Activated CD4-positive, alpha-beta T cell treated with anti-CD3 and anti-CD28 coated beads, Interleukin-2, amount 50 U/mL, for 1 hour (primary cell): Measurements from ENCODE around the gene CD22.

ENCODE experiments used
- DNase-seq: peaks from one replicate; pipeline ENCODE4 v3.0.0-alpha.2; 2020

Gene CD22

GRCh38 chr19:35296644-35297514, 32.1 kb upstream of the CD22 start:
- no peak for DNase-seq

- DNase-seq = no peak
Measured at GRCh38 chr19:35297515-35297848, 31.5 kb upstream of the CD22 start.

DNA sequence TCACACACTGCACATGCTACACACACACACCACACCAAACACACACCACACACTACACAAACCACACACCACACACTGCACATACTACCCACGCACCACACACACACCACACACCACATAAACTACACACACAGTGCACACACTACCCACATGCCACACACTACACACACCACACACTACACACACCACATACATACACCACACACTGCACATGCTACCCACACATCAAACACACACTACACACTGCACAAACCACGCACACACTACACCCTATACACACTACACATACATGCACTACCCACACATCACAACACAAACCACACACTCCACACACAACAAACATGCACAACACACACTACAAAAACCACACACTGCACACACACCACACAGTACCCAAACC, 31.1 kb upstream of the CD22 start:
- no peak for DNase-seq

DNA sequence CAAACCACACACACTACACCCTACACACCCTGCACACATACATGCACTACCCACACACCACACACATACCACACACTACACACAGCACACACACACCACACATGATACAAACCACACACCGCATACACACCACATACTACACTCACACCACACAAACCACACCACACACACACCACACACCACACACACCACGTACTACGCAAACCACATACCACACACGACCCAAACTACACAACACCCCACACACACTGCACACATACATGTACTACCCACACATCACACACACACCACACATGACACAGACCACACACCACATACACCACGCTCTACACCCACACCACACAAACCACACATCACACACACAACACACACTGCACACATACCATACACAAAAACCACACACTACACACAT, 30.4 kb upstream of the CD22 start:
- DNase-seq = no peak

GRCh38 chr19:35299523-35300338, 29.3 kb upstream of the CD22 start:
- no peak for DNase-seq

GRCh38 chr19:35300339-35300649, 28.7 kb upstream of the CD22 start:
- DNase-seq = no peak

GRCh38 chr19:35301961-35302360, 27.0 kb upstream of the CD22 start:
- DNase-seq = no peak

- no peak for DNase-seq
Measured at GRCh38 chr19:35302446-35302845, 26.5 kb upstream of the CD22 start.

- no peak for DNase-seq
Measured at GRCh38 chr19:35303357-35303915, 25.6 kb upstream of the CD22 start.

- DNase-seq = no peak
Measured at GRCh38 chr19:35304036-35304435, 25.0 kb upstream of the CD22 start.

DNA sequence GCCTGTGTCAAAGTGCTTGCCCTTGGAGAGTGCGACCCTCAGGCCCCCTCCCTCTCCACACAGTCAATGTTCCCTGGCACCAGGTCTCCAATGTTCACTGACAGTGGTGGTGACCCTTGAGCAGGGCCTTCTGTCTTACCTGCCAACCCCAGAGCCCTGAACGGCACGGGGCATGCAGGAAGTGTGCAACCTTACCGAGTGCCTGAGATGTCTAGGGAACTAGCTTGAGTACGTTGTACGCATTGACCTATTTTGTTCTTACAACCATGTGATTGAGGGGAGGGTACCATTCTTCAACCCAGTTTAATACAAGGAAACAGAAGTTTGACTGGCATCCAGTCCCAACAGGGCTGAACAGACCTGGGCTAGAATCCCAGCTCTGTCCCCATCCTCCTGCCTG, 23.8 kb upstream of the CD22 start:
- no peak for DNase-seq

DNA sequence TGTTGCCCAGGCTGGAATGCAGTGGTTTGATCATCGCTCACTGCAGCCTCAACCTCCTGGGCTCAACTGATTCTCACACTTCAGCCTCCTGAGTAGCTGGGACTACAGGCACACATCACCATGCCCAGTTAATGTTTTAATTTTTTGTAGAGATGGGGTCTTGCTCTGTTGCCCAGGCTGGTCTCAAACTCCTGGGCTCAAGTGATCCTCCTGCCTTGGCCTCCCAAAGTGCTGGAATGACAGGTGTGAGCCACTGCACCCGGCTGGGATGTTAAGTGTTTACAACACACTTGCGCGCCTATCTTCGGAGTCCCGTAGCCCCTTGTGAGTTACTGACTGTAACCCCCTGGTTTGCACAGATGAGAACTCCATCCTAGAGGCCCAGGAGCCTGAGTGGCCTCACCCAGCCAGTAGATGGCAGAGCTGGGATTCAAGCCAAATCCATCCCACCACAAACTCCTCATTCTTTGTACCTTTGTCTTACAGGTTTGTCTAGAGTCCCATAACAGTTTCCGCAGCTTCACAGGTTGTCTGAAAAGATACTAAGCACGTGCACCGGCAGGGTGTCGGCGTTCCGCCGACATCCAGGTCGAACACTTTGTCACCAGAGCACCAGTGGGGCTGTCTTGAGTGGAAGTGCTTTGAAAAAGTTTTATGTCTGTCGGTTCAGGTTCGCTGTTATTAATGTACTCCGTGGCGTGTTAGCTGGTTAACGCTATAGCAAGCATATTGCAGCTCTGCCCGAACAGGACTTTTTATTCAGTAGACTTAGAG, 22.3 kb upstream of the CD22 start:
- DNase-seq = no peak

DNA sequence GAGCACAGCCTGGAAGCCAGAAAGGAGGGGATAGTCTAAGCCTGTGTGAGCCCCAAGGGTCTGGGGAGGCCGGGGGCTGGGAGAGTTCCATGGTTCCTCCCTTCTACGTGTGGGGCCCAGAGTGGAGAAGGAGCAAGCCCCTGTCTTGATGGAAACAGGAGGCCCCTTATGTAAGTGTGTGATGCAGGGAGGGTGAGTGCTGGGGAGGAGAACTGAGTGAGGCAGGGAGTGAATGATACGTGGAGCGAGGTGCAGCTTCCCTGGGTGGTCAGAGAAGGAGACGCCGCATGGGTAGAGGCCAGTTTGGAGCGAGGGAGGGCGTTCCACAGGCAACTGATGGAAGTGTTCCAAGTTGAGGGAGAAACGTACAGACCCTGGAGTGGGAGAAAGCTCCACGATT, 21.1 kb upstream of the CD22 start:
- DNase-seq = no peak

DNA sequence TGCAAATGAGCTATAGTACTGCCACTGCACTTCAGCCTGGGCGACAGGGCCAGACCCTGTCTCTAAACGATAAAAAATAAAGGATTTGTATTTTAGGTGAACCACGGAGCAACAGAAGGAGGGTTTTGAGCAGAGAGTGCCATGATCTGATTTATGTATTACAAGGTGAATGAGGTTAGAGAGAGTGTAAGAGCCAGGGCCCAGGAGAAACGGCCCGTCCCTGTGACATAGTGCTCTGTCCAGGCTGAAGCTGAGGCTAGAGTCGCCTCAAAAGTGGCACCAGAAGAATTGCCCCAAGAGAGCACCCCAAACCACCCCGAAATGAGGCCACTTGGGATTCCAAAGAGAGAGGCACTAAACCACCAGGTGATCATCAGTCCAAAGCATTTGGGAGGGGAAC, 20.1 kb upstream of the CD22 start:
- no peak for DNase-seq

DNA sequence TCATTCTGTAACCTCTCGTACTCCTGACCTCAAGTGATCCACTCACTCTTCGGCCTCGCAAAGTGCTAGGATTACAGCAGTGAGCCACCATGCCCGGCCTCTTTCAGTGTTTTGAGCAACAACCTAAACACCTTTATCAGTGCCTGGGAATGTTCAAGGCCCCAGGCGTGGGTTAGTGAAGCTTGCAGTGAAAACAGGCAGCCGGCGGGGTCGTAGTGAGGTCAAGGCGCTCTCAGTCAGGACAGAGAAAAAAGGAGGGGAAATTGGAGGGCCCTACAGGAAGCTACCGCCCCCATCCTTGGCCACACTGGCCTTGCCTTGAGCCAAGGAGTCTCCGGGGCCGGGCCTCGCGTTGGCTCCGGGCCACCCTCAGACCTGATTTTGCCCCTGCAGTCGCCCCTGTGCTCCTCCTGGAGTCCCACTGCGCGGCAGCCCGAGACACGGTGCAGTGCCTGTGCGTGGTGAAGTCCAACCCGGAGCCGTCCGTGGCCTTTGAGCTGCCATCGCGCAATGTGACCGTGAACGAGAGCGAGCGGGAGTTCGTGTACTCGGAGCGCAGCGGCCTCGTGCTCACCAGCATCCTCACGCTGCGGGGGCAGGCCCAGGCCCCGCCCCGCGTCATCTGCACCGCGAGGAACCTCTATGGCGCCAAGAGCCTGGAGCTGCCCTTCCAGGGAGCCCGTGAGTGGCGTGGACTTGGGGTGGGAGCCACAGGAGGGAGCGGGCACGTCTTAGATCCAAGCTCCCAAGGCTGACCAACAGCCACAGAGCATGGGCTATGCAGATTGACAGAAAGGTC, 19.3 kb upstream of the CD22 start:
- DNase-seq = no peak

- no peak for DNase-seq
Measured at GRCh38 chr19:35310331-35310730, 18.7 kb upstream of the CD22 start.

DNA sequence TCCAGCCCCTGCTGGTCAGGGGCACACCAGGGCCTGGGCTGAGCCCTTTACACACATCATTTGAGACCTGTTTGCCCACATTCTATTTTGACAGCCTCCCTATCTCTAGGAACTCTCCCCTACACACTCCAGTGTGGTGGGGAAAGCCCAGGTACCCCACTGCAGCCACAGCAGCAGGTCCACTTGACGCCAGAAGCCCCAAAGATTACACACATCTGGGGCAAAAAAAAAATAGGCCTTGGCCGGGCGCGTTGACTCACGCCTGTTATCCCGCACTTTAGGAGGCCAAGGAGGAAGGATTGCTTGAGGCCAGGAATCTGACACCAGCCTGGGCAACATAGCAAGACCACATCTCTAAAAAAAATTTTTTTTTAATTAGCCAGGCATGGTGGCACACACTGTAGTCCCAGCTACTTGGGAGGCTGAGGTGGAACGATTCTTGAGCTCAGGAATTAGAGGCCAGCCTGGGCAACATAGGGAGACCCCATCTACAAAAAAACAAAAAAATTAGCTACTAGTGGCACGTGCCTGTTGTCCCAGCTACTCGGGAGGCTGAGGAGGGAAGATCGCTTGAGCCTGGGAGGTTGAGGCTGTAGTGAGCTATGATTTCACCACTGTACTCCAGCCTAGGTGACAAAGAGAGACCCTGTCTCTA, 18.0 kb upstream of the CD22 start:
- no peak for DNase-seq

DNA sequence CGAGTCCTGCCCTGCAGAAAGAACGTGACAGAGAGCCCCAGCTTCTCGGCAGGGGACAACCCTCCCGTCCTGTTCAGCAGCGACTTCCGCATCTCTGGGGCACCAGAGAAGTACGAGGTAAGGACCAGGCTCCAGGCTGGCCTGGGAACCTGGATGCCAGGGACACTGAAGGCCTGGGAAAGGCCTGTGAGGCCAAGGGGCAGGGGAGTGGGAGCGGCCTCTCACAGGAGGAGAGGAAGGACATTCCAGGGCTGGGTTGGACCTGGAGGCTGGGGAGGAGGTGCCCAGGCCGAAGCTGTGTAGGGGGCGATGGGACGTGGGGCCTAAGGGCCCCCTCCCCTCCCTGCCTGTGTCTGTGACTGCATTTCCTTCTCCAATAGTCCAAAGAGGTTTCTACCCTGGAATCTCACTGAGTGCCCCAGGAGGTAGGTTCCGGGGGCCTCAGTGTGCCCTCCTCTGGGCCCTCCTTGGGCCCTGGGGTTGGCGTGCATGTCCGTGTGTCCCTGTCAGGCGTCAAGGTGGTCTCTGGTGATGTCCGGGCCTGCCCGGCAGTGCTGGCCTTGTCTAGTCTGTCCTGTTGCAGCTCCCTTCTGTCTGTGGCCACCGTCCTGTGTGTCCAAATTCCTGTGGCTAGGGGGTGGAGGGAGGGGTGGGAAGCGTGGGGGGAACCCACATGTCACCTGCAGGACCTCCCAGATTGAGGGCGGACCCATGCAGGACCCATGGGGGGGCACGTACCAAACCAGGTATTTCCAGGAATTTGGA, 16.9 kb upstream of the CD22 start:
- no peak for DNase-seq

GRCh38 chr19:35313587-35313986, 15.4 kb upstream of the CD22 start:
- DNase-seq = no peak

DNA sequence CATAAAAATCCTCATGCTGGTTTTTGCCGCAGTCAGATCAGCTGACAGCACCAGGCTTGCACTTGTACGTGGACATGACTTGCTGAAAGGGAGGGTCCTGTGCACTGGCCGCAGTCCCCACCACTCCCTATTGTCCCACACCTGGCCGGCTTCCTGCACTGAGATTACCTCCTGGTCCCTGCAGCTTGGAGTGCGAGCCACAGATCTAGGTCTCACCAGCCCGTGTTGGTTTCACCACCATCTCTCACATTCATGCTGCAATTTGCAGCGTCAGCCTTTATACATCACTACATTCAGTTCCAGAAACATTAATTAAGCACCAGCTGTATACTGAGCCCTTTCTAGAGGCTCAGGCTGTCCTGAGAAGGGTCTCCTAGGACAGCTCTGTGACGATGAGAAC, 15.0 kb upstream of the CD22 start:
- DNase-seq = no peak

- DNase-seq = no peak
Measured at GRCh38 chr19:35314858-35315470, 14.0 kb upstream of the CD22 start.
